Fibroblast of peridontal ligament (primary cell): Measurements from ENCODE around the gene SLC22A2.

ENCODE experiments used
- DNase-seq: peaks from one replicate; pipeline ENCODE4 v3.0.0-alpha.2; 2010; ENCODE audit errors: extremely low read depth

Gene SLC22A2

GRCh38 chr6:160273750-160274149 is 15.1 kb upstream of the SLC22A2 start:
- no peak for DNase-seq

- no peak for DNase-seq
Observed at GRCh38 chr6:160273196-160273595, 14.6 kb upstream of the SLC22A2 start.

- no peak for DNase-seq
Observed at GRCh38 chr6:160272707-160273106, 14.1 kb upstream of the SLC22A2 start.

- no peak for DNase-seq
Observed at GRCh38 chr6:160270347-160270746, 11.7 kb upstream of the SLC22A2 start.

GRCh38 chr6:160269771-160270170 is 11.2 kb upstream of the SLC22A2 start:
- DNase-seq, result no peak

- no peak for DNase-seq
Observed at GRCh38 chr6:160269023-160269521, 10.5 kb upstream of the SLC22A2 start.

- DNase-seq, result no peak
Observed at GRCh38 chr6:160267102-160267501, 8.5 kb upstream of the SLC22A2 start.

- no peak for DNase-seq
Observed at GRCh38 chr6:160265869-160266476, 7.4 kb upstream of the SLC22A2 start.

- DNase-seq, result no peak
Observed at GRCh38 chr6:160264061-160264612, 5.5 kb upstream of the SLC22A2 start.

- DNase-seq, result no peak
Observed at GRCh38 chr6:160263196-160263939, 4.7 kb upstream of the SLC22A2 start.

GRCh38 chr6:160261991-160262680 is 3.5 kb upstream of the SLC22A2 start:
- DNase-seq, result no peak

GRCh38 chr6:160260803-160261450 is 2.3 kb upstream of the SLC22A2 start:
- DNase-seq, result no peak

- no peak for DNase-seq
Observed at GRCh38 chr6:160260367-160260766, 1.7 kb upstream of the SLC22A2 start.

GRCh38 chr6:160259598-160259997 is 977 bp upstream of the SLC22A2 start:
- DNase-seq, result no peak

GRCh38 chr6:160259143-160259425 is 463 bp upstream of the SLC22A2 start:
- DNase-seq, result no peak

GRCh38 chr6:160256445-160256844 is 2.2 kb downstream of the SLC22A2 start:
- DNase-seq, result no peak

GRCh38 chr6:160254467-160255312 is 3.9 kb downstream of the SLC22A2 start:
- no peak for DNase-seq

- DNase-seq, result no peak
Observed at GRCh38 chr6:160253714-160254113, 4.9 kb downstream of the SLC22A2 start.

- no peak for DNase-seq
Observed at GRCh38 chr6:160253292-160253691, 5.3 kb downstream of the SLC22A2 start.

GRCh38 chr6:160252073-160252813 is 6.4 kb downstream of the SLC22A2 start:
- no peak for DNase-seq

- DNase-seq, result no peak
Observed at GRCh38 chr6:160249671-160250070, 8.9 kb downstream of the SLC22A2 start.
